Activated T-helper 2 cell treated with anti-CD3 and anti-CD28 coated beads, Interferon-gamma antibody, Interleukin-2, Interleukin-4, amounts not matched to agents 10 μg/mL and 5 μg/mL and 100 μg/mL, durations not matched to agents 14 hours and 24 hours and 36 hours (primary cell): ENCODE measurements around the gene ARHGEF4. TPM values are rescaled to one million over a fixed set of nuclear protein-coding genes. Genes with fewer than 3 reads are reported as not detected.

ENCODE experiments used
- DNase-seq: peaks from one replicate; pipeline ENCODE4 v3.0.0; 2021; ENCODE audit warnings: low spot score
- H3K27ac Mint-ChIP-seq: one replicate; pipeline ENCODE4 v1.8.0; 2021; ENCODE audit warnings: mixed read lengths
- H3K27me3 Mint-ChIP-seq: one replicate; pipeline ENCODE4 v1.8.0; 2021; ENCODE audit warnings: low read depth, mixed read lengths
- H3K36me3 Mint-ChIP-seq: one replicate; pipeline ENCODE4 v1.8.0; 2021; ENCODE audit warnings: low read depth, mixed read lengths
- H3K4me1 Mint-ChIP-seq: one replicate; pipeline ENCODE4 v1.8.0; 2021; ENCODE audit warnings: low read depth, mixed read lengths
- H3K4me3 Mint-ChIP-seq: one replicate; pipeline ENCODE4 v1.8.0; 2021; ENCODE audit warnings: low read depth, mild to moderate bottlenecking, moderate library complexity, mixed read lengths
- H3K9me3 Mint-ChIP-seq: one replicate; pipeline ENCODE4 v1.8.0; 2021; ENCODE audit warnings: mixed read lengths
- intact Hi-C: fragments of 100-400 bp; cut with micrococcal nuclease; formaldehyde crosslinking; loops from one replicate; pipeline ENCODE4 v1.15.1; 2023
- total RNA-seq: library from RNA; stranded (reverse); gene quantifications from 2 replicates; pipeline ENCODE4 v1.2.3, GENCODE V29; 2022

ARHGEF4 gene
- total RNA-seq, 1 donor from 2014 or later: 0.11 TPM

DNA sequence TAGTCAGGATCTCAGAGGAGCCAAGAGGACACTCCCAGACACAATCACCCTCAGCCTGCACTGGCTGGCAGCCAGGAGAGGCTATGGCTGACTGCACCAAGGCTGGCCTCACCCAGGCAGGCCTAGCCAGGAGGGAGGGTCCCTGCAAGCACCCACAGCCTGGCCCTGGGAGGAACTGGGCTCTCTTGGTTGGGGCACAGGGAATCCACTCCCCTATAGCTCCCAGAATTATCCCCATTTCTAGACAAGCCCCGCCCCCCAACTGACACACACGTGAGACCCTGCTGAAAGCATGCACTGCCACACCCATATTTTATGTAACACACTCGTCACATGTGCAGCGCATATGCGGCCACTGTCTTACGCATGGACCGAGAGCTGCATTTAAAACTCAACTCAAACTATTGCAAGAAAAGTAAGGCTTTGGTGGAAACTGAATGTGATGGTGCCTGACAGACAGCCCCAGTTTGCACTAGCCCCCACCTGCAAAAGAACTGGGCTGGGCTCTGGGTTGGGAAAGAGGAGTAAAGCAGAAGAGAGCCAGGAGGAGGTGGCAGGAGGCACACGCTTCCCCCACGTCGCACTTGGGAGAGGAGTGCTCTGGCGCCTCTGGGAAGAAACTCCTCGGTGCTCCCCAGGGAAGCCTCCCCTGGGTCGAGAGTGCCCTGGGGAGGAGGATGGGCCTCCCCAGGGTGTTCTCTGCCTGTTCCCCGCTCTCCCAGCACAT, 28.9 kb upstream of the ARHGEF4 start:
- no peak for DNase-seq
- intact Hi-C loops: no loop called here
- Mint-ChIP-seq H3K4me1 (peaks cover 3% of the 10 kb centered on the region), H3K27ac (no peak overlapping the region), H3K9me3 (no peaks in the 10 kb centered on the region), H3K27me3 (peaks cover 24% of the 10 kb centered on the region), H3K36me3 (no peaks in the 10 kb centered on the region), H3K4me3 (no peak overlapping the region)

GRCh38 chr2:130808482-130809268, 28.0 kb upstream of the ARHGEF4 start:
- Mint-ChIP-seq H3K27me3 (peaks cover 24% of the 10 kb centered on the region), H3K4me3 (no peak overlapping the region), H3K9me3 (no peaks in the 10 kb centered on the region), H3K36me3 (no peaks in the 10 kb centered on the region), H3K27ac (no peak overlapping the region), H3K4me1 (peaks cover 3% of the 10 kb centered on the region)
- DNase-seq: no peak
- intact Hi-C loops: no loop called here

- Mint-ChIP-seq H3K4me3 (no peak overlapping the region), H3K36me3 (no peaks in the 10 kb centered on the region), H3K4me1 (no peaks in the 10 kb centered on the region), H3K27me3 (peaks cover 21% of the 10 kb centered on the region), H3K9me3 (no peaks in the 10 kb centered on the region), H3K27ac (no peak overlapping the region)
- intact Hi-C loops: no loop called here
- no peak for DNase-seq
Observed at GRCh38 chr2:130810490-130810889, 26.2 kb upstream of the ARHGEF4 start.

- intact Hi-C loops: no loop called here
- no peaks in the 10 kb centered on the region for H3K4me1 Mint-ChIP-seq
- H3K4me3 Mint-ChIP-seq: no peak overlapping the region
- no peak for DNase-seq
- H3K9me3 Mint-ChIP-seq: no peaks in the 10 kb centered on the region
- no peaks in the 10 kb centered on the region for H3K36me3 Mint-ChIP-seq
- H3K27me3 Mint-ChIP-seq: peaks cover 14% of the 10 kb centered on the region
- H3K27ac Mint-ChIP-seq: no peak overlapping the region
Observed at GRCh38 chr2:130813722-130814121, 23.0 kb upstream of the ARHGEF4 start.

DNA sequence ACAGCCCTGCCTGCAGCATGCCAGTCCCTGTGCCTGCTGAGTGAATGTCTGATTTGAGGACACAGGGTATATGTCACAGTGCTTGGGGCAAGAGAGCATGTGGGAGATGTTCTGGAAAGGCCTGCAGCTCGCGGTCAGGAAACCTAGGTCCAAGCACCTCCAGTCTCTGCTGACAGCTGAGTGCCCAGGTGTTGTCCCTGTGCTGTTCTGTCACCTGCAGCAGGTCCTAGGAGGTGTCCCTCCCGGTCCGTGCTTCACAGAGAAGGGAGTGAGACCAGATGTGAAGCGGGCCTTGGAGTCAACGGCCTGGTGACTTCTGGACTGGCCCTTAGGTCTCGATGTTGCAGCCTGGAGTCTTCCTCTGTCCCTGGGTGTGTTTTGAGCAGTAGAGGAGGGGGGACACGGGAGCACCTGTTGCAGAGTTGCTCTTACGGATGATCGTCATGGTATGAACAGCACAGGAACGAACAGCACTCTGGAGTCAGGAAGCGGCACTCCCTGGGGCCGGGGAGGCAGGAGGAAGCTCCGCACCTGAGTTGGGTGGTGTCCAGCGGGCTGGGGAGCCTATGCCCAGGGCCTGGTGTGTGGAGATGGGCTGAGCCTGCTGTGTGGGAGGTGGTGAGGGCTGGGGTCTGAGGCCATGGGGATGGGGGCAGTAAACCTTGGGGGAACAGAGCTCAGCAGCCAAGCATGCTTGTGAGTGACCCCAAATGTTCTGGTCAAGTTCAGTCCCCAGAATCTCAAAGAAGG, 21.6 kb upstream of the ARHGEF4 start:
- Mint-ChIP-seq H3K36me3 (no peaks in the 10 kb centered on the region), H3K4me3 (no peak overlapping the region), H3K27ac (no peak overlapping the region), H3K4me1 (no peaks in the 10 kb centered on the region), H3K9me3 (no peaks in the 10 kb centered on the region), H3K27me3 (peaks cover 11% of the 10 kb centered on the region)
- DNase-seq: no peak
- intact Hi-C loops: no loop called here

- Mint-ChIP-seq H3K9me3 (no peaks in the 10 kb centered on the region), H3K27ac (no peak overlapping the region), H3K27me3 (peaks cover 2% of the 10 kb centered on the region), H3K4me3 (no peak overlapping the region), H3K36me3 (no peaks in the 10 kb centered on the region), H3K4me1 (peaks cover 15% of the 10 kb centered on the region)
- no peak for DNase-seq
- intact Hi-C loops: no loop called here
Observed at GRCh38 chr2:130818809-130819208, 17.9 kb upstream of the ARHGEF4 start.

DNA sequence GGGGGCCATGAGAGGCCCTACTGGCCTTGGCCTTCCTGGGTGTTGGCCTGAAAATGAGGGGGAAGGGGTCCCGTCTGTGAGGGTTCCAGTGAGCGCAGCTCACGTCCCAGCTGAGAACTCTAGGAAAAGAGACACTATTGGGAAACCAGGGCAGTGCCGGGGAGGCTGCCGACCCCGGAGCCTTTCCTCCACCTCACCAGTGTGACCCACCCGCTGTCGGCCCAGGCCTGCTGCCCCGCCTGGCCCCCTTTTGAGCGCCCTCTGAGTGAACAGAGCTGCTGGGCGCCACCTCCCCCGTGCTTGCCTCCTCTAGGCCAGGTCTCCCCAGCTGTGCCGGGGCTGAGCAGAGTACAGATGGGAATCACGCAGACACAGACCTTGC, 17.5 kb upstream of the ARHGEF4 start:
- Mint-ChIP-seq H3K4me3 (no peak overlapping the region), H3K27ac (no peak overlapping the region), H3K4me1 (peaks cover 19% of the 10 kb centered on the region), H3K36me3 (no peaks in the 10 kb centered on the region), H3K9me3 (no peaks in the 10 kb centered on the region), H3K27me3 (peaks cover 2% of the 10 kb centered on the region)
- intact Hi-C loops: no loop called here
- DNase-seq: no peak

- Mint-ChIP-seq H3K27ac (no peak overlapping the region), H3K4me1 (peaks cover 23% of the 10 kb centered on the region), H3K4me3 (no peak overlapping the region), H3K36me3 (no peaks in the 10 kb centered on the region), H3K27me3 (peaks cover 2% of the 10 kb centered on the region), H3K9me3 (no peaks in the 10 kb centered on the region)
- intact Hi-C loops: loop anchor here (10.0 kb wide), 1 partner anchor 285 kb away; the partner anchor contains the start of gene PLEKHB2
- no peak for DNase-seq
Observed at GRCh38 chr2:130819608-130820278, 17.0 kb upstream of the ARHGEF4 start.

- intact Hi-C loops: loop anchor here (10.0 kb wide), 1 partner anchor 284 kb away; the partner anchor contains the start of gene PLEKHB2
- no peaks in the 10 kb centered on the region for H3K9me3 Mint-ChIP-seq
- peaks cover 27% of the 10 kb centered on the region for H3K4me1 Mint-ChIP-seq
- no peak overlapping the region for H3K27ac Mint-ChIP-seq
- H3K36me3 Mint-ChIP-seq: no peaks in the 10 kb centered on the region
- DNase-seq: no peak
- H3K4me3 Mint-ChIP-seq: no peak overlapping the region
- peaks cover 2% of the 10 kb centered on the region for H3K27me3 Mint-ChIP-seq
Observed at GRCh38 chr2:130820279-130820861, 16.3 kb upstream of the ARHGEF4 start.

GRCh38 chr2:130821867-130822266, 14.8 kb upstream of the ARHGEF4 start:
- H3K9me3 Mint-ChIP-seq: no peaks in the 10 kb centered on the region
- H3K4me3 Mint-ChIP-seq: no peak overlapping the region
- no peaks in the 10 kb centered on the region for H3K36me3 Mint-ChIP-seq
- H3K27ac Mint-ChIP-seq: peak overlapping the region; percentile 55
- H3K27me3 Mint-ChIP-seq: peaks cover 2% of the 10 kb centered on the region
- no peak for DNase-seq
- intact Hi-C loops: loop anchor here (10.0 kb wide), 1 partner anchor 283 kb away; the partner anchor contains the start of gene PLEKHB2
- peaks cover 29% of the 10 kb centered on the region for H3K4me1 Mint-ChIP-seq

GRCh38 chr2:130822766-130823165, 13.9 kb upstream of the ARHGEF4 start:
- DNase-seq: no peak
- H3K4me3 Mint-ChIP-seq: no peak overlapping the region
- peaks cover 29% of the 10 kb centered on the region for H3K4me1 Mint-ChIP-seq
- peaks cover 5% of the 10 kb centered on the region for H3K27me3 Mint-ChIP-seq
- H3K27ac Mint-ChIP-seq: no peak overlapping the region
- H3K36me3 Mint-ChIP-seq: no peaks in the 10 kb centered on the region
- intact Hi-C loops: loop anchor here (10.0 kb wide), 1 partner anchor 282 kb away; the partner anchor contains the start of gene PLEKHB2
- no peaks in the 10 kb centered on the region for H3K9me3 Mint-ChIP-seq
